Fibroblast of lung (primary cell): Measurements from ENCODE around the gene PLCG1. TPM values are rescaled to one million over a fixed set of nuclear protein-coding genes. Genes with fewer than 3 reads are reported as not detected.

Experiments used
- DNase-seq, 2 donors: peaks; one replicate each; pipeline versions ENCODE4 v3.0.0 to v3.0.0-alpha.2; 2010; ENCODE audit warnings: low read depth in 2 of 2
- H2AFZ ChIP-seq: 2 replicates; pipeline ENCODE4 v1.5.1; 2012; ENCODE audit warnings: low read length, control low read depth, inconsistent platforms
- H3K27ac ChIP-seq: 2 replicates; pipeline ENCODE4 v1.5.1; 2011; ENCODE audit warnings: low read length, control low read depth; ENCODE audit not compliant: insufficient read depth
- H3K27me3 ChIP-seq: 2 replicates; pipeline ENCODE4 v1.5.1; 2011; ENCODE audit warnings: mild to moderate bottlenecking, low read length; ENCODE audit not compliant: control insufficient read depth, insufficient read depth
- H3K36me3 ChIP-seq: 2 replicates; pipeline ENCODE4 v1.5.1; 2011; ENCODE audit warnings: low read length; ENCODE audit not compliant: control insufficient read depth, insufficient read depth
- H3K4me1 ChIP-seq: 2 replicates; pipeline ENCODE4 v1.5.1; 2011; ENCODE audit warnings: low read length; ENCODE audit not compliant: control insufficient read depth, insufficient read depth; ENCODE audit errors: extremely low read depth
- H3K4me2 ChIP-seq: 2 replicates; pipeline ENCODE4 v1.5.1; 2011; ENCODE audit warnings: low read length, control low read depth; ENCODE audit not compliant: insufficient read depth; ENCODE audit errors: extremely low read depth
- H3K4me3 ChIP-seq, 4 experiments: fragments of 200-600 bp in 1 of 4; sonication (generic) in 1 of 4; replicated peaks in 1 of 4; 2 replicates each; pipeline ENCODE4 v1.5.1; 2011 to 2016; ENCODE audit warnings: low read length in 4 of 4, low read depth in 3 of 4, mild to moderate bottlenecking in 3 of 4, control low read depth in 2 of 4, inconsistent platforms in 1 of 4, mixed read lengths in 1 of 4; ENCODE audit not compliant: insufficient read depth in 1 of 4; ENCODE audit errors: control extremely low read depth in 1 of 4
- H3K79me2 ChIP-seq: 2 replicates; pipeline ENCODE4 v1.5.1; 2012; ENCODE audit warnings: mild to moderate bottlenecking, low read length, inconsistent platforms; ENCODE audit not compliant: control insufficient read depth, insufficient read depth
- H3K9ac ChIP-seq: 2 replicates; pipeline ENCODE4 v1.5.1; 2011; ENCODE audit warnings: mild to moderate bottlenecking, low read length, control low read depth; ENCODE audit not compliant: insufficient read depth
- H3K9me3 ChIP-seq: 2 replicates; pipeline ENCODE4 v1.5.1; 2012; ENCODE audit warnings: low read depth, low read length; ENCODE audit not compliant: control insufficient read depth, insufficient read depth
- H4K20me1 ChIP-seq: 2 replicates; pipeline ENCODE4 v1.5.1; 2011; ENCODE audit warnings: low read length; ENCODE audit not compliant: control insufficient read depth, insufficient read depth; ENCODE audit errors: extremely low read depth
- EZH2 ChIP-seq: IDR thresholded peaks from 2 replicates; pipeline ENCODE4 v1.5.1; 2012; ENCODE audit warnings: low read length, control low read depth, mild to moderate bottlenecking; ENCODE audit errors: missing control alignments
- polyA plus RNA-seq, 2 donors: library from polyadenylated mRNA; depleted of rRNA in 1 of 2; stranded (reverse) in 1 of 2; unstranded in 1 of 2; fragments of >200 nt; gene quantifications; 2 replicates each; pipeline ENCODE4 v1.2.1, GENCODE V29; 2011 to 2012; ENCODE audit warnings: missing spikeins in 1 of 2
- total RNA-seq: library from RNA; depleted of rRNA; stranded (reverse); fragments of >200 nt; gene quantifications from 2 replicates; pipeline ENCODE4 v1.2.1, GENCODE V29; 2014
- TF ChIP-seq, protein P1 (sequence below), 2 donors: IDR thresholded peaks in 1 of 2; conservative IDR thresholded peaks in 1 of 2; 1 replicate in 1 of 2; 2 replicates in 1 of 2; pipeline ENCODE4 v1.5.1; 2011 to 2012; ENCODE audit warnings: low read length in 2 of 2, control low read depth in 1 of 2, inconsistent platforms in 1 of 2, low read depth in 1 of 2, mild to moderate bottlenecking in 1 of 2

Gene PLCG1
- total and polyA plus RNA-seq, 2 donors (not counting 1 experiment from before 2014, with no cell fraction given), result 24.5 to 86.2 TPM

DNA sequence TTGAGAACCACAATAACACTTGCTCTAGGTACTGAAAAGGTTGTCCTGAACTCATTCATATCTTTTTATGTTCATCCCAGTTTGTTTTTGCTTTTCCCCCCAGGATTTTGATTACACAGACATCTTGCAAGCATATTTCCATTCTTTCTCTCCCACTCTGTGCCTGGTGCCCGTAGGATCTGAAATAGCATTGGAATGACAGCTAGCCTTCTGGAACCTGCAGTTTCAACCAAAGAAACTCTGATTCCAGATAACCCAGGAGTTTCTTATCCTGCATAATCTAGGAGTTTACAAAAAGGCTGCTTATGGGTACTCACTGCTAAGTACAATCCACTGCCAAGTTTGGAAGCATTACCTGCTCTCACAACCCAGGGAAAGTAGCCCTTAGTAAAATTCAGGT lies 28.8 kb upstream of the PLCG1 start:
- Histone ChIP-seq H3K9me3 (no peaks in the 10 kb centered on the region), H3K27ac (no peak overlapping the region), H3K27me3 (no peaks in the 10 kb centered on the region), H3K9ac (no peak overlapping the region), H3K36me3 (peaks cover 11% of the 10 kb centered on the region), H3K4me1 (no peaks in the 10 kb centered on the region), H3K4me3 (no peak overlapping the region), H4K20me1 (no peaks in the 10 kb centered on the region), H3K79me2 (no peaks in the 10 kb centered on the region), H3K4me2 (no peak overlapping the region), H2AFZ (no peak overlapping the region)
- no peak for DNase-seq
- TF ChIP-seq, protein P1, sequence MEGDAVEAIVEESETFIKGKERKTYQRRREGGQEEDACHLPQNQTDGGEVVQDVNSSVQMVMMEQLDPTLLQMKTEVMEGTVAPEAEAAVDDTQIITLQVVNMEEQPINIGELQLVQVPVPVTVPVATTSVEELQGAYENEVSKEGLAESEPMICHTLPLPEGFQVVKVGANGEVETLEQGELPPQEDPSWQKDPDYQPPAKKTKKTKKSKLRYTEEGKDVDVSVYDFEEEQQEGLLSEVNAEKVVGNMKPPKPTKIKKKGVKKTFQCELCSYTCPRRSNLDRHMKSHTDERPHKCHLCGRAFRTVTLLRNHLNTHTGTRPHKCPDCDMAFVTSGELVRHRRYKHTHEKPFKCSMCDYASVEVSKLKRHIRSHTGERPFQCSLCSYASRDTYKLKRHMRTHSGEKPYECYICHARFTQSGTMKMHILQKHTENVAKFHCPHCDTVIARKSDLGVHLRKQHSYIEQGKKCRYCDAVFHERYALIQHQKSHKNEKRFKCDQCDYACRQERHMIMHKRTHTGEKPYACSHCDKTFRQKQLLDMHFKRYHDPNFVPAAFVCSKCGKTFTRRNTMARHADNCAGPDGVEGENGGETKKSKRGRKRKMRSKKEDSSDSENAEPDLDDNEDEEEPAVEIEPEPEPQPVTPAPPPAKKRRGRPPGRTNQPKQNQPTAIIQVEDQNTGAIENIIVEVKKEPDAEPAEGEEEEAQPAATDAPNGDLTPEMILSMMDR (conservative IDR thresholded peaks at IDR 0.05 in 1 of 2, IDR thresholded peaks at IDR 0.05 in 1 of 2; ENCODE audit: low read depth in 1 of 2, low read length in 2 of 2), result no peak
- no peak for TF ChIP-seq EZH2

- Histone ChIP-seq H3K4me2 (no peak overlapping the region), H3K79me2 (no peaks in the 10 kb centered on the region), H2AFZ (no peak overlapping the region), H4K20me1 (no peaks in the 10 kb centered on the region), H3K36me3 (peaks cover 18% of the 10 kb centered on the region), H3K4me1 (no peaks in the 10 kb centered on the region), H3K27me3 (no peaks in the 10 kb centered on the region), H3K9ac (no peak overlapping the region), H3K27ac (no peak overlapping the region), H3K9me3 (no peaks in the 10 kb centered on the region), H3K4me3 (no peak overlapping the region)
- DNase-seq, result no peak
- TF ChIP-seq EZH2, result no peak
- TF ChIP-seq, protein P1 (conservative IDR thresholded peaks at IDR 0.05 in 1 of 2, IDR thresholded peaks at IDR 0.05 in 1 of 2; ENCODE audit: low read depth in 1 of 2, low read length in 2 of 2), result no peak
These were observed 27.3 kb upstream of the PLCG1 start for GRCh38 chr20:41110012-41110411.

DNA sequence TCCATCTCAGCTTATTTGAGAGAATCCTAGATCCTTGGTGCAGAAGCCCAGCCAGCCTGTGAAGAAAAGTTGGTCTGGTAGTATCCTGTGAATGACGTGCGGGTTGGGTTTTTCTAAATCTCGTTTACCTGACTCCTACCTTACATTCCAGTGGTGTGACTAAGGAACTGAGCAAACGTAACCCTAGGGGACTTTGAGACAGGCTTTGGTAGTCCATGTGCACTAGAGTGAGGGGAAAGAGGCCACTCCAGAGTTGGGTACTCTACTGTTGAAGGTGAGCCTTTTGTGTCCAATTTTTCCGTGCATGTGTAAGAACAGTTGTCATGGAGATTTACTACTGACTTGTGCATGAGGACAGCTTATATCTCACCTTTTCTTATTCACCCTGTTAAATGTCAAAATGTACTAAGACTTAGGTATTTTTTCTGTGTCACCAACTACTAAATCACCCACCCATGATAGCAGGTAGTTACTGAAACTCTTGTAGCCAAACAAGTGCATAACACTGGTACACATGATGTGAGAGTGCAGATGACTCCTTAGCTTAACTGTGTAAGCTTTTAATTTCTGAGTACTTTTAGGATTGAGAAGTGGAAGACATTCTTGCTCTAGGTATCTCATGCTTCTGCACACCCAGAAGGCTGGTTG lies 26.3 kb upstream of the PLCG1 start:
- H2AFZ ChIP-seq, result no peak overlapping the region
- no peak overlapping the region for H3K4me2 ChIP-seq
- no peak overlapping the region for H3K9ac ChIP-seq
- no peaks in the 10 kb centered on the region for H3K27me3 ChIP-seq
- no peaks in the 10 kb centered on the region for H3K9me3 ChIP-seq
- H3K4me1 ChIP-seq, result no peaks in the 10 kb centered on the region
- peaks cover 20% of the 10 kb centered on the region for H3K36me3 ChIP-seq
- no peak for DNase-seq
- TF ChIP-seq, protein P1 (conservative IDR thresholded peaks at IDR 0.05 in 1 of 2, IDR thresholded peaks at IDR 0.05 in 1 of 2; ENCODE audit: low read depth in 1 of 2, low read length in 2 of 2), result no peak
- TF ChIP-seq EZH2, result no peak
- H4K20me1 ChIP-seq, result no peaks in the 10 kb centered on the region
- H3K79me2 ChIP-seq, result no peaks in the 10 kb centered on the region
- no peak overlapping the region for H3K4me3 ChIP-seq
- no peak overlapping the region for H3K27ac ChIP-seq
